Activated naive CD4-positive, alpha-beta T cell treated with anti-CD3 and anti-CD28 coated beads, Interleukin-2, amount 50 U/mL, for 16 hours (primary cell): Measurements from ENCODE around the gene SH3BP2.
A peak's percentile ranks its signal among the peaks of the same experiment; 100 is the strongest.

Experiments
- DNase-seq: peaks from one replicate; pipeline ENCODE4 v3.0.0-alpha.2; 2020

The SH3BP2 gene

GRCh38 chr4:2792396-2792710 lies 532 bp upstream of the SH3BP2 start:
- DNase-seq: no peak

- peak; percentile 63 for DNase-seq
These were observed 951 bp downstream of the SH3BP2 start for GRCh38 chr4:2793586-2794485.

GRCh38 chr4:2794486-2795299 lies 1.8 kb downstream of the SH3BP2 start:
- DNase-seq: no peak

- peak; percentile 10 for DNase-seq
These were observed 2.5 kb downstream of the SH3BP2 start for GRCh38 chr4:2795300-2795892.

GRCh38 chr4:2795893-2796848 lies 3.3 kb downstream of the SH3BP2 start:
- no peak for DNase-seq

- no peak for DNase-seq
These were observed 4.1 kb downstream of the SH3BP2 start for GRCh38 chr4:2796849-2797544.

GRCh38 chr4:2797545-2798305 lies 4.8 kb downstream of the SH3BP2 start:
- DNase-seq: peak; percentile 59

- peak; percentile 40 for DNase-seq
These were observed 5.7 kb downstream of the SH3BP2 start for GRCh38 chr4:2798399-2799223.

GRCh38 chr4:2799224-2799911 lies 6.5 kb downstream of the SH3BP2 start:
- no peak for DNase-seq

GRCh38 chr4:2799971-2800690 lies 7.2 kb downstream of the SH3BP2 start:
- DNase-seq: no peak

GRCh38 chr4:2800691-2801596 lies 8.1 kb downstream of the SH3BP2 start:
- DNase-seq: peak; percentile 18

GRCh38 chr4:2802618-2803531 lies 10.0 kb downstream of the SH3BP2 start:
- no peak for DNase-seq

GRCh38 chr4:2803624-2804448 lies 11.0 kb downstream of the SH3BP2 start:
- DNase-seq: no peak

GRCh38 chr4:2804449-2804972 lies 11.6 kb downstream of the SH3BP2 start:
- DNase-seq: no peak

- DNase-seq: no peak
These were observed 12.2 kb downstream of the SH3BP2 start for GRCh38 chr4:2804973-2805501.
